Neural cell (in vitro differentiated cells): ENCODE results near the gene SKIC8.

Experiments
- EP300 ChIP-seq: fragments of 450-650 bp; conservative IDR thresholded peaks from 2 replicates; pipeline ENCODE4 v1.6.1; 2014; ENCODE audit warnings: antibody characterized with exemption, mild to moderate bottlenecking, moderate library complexity; ENCODE audit not compliant: poor library complexity, severe bottlenecking
- EZH2 ChIP-seq: fragments of 200-600, 300-800 bp; shearing (Covaris generic), sonication (generic); IDR thresholded peaks from 2 replicates; pipeline ENCODE4 v1.6.1; 2014; ENCODE audit warnings: antibody characterized with exemption, low read length, borderline replicate concordance, mild to moderate bottlenecking; ENCODE audit not compliant: insufficient read depth, poor library complexity, severe bottlenecking
- MXI1 ChIP-seq: fragments of 450-650 bp; conservative IDR thresholded peaks from 2 replicates; pipeline ENCODE4 v1.6.1; 2014; ENCODE audit warnings: antibody characterized with exemption, mild to moderate bottlenecking; ENCODE audit not compliant: poor library complexity, severe bottlenecking
- POLR2AphosphoS5 ChIP-seq: IDR thresholded peaks from 2 replicates; pipeline ENCODE4 v1.6.1; 2012
- RAD21 ChIP-seq: fragments of 450-650 bp; conservative IDR thresholded peaks from 2 replicates; pipeline ENCODE4 v1.6.1; 2014; ENCODE audit warnings: antibody characterized with exemption, mild to moderate bottlenecking, moderate library complexity
- REST ChIP-seq: IDR thresholded peaks from 2 replicates; pipeline ENCODE4 v1.6.1; 2012; ENCODE audit warnings: borderline replicate concordance
- SMC3 ChIP-seq: fragments of 450-650 bp; conservative IDR thresholded peaks from 2 replicates; pipeline ENCODE4 v1.6.1; 2014; ENCODE audit warnings: antibody characterized with exemption, mild to moderate bottlenecking, moderate library complexity; ENCODE audit not compliant: poor library complexity
- TAF1 ChIP-seq: IDR thresholded peaks from 2 replicates; pipeline ENCODE4 v1.6.1; 2012; ENCODE audit warnings: low read depth
- TF ChIP-seq, protein P1 (sequence below): fragments of 450-650 bp; IDR thresholded peaks from 2 replicates; pipeline ENCODE4 v1.5.1; 2014; ENCODE audit warnings: antibody characterized with exemption, mild to moderate bottlenecking, moderate library complexity; ENCODE audit not compliant: poor library complexity, severe bottlenecking

- no peak for TF ChIP-seq POLR2AphosphoS5
- TF ChIP-seq REST, result no peak
- no peak for TF ChIP-seq EZH2
- TF ChIP-seq, protein P1, sequence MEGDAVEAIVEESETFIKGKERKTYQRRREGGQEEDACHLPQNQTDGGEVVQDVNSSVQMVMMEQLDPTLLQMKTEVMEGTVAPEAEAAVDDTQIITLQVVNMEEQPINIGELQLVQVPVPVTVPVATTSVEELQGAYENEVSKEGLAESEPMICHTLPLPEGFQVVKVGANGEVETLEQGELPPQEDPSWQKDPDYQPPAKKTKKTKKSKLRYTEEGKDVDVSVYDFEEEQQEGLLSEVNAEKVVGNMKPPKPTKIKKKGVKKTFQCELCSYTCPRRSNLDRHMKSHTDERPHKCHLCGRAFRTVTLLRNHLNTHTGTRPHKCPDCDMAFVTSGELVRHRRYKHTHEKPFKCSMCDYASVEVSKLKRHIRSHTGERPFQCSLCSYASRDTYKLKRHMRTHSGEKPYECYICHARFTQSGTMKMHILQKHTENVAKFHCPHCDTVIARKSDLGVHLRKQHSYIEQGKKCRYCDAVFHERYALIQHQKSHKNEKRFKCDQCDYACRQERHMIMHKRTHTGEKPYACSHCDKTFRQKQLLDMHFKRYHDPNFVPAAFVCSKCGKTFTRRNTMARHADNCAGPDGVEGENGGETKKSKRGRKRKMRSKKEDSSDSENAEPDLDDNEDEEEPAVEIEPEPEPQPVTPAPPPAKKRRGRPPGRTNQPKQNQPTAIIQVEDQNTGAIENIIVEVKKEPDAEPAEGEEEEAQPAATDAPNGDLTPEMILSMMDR, result no peak
- TF ChIP-seq TAF1, result no peak
- TF ChIP-seq RAD21, result no peak
- no peak for TF ChIP-seq EP300
- TF ChIP-seq MXI1, result no peak
- no peak for TF ChIP-seq SMC3
Observed at GRCh38 chr15:78249131-78249530, 50.3 kb downstream of the SKIC8 start.
